Hypothalamus (tissue), 51 donors: ENCODE measurements around the gene SMC5.

Source experiments
- DNase-seq, 51 donors: peaks; one replicate each; lab custom pipeline; 2025; lab: John Stamatoyannopoulos, UW

SMC5 gene

DNA sequence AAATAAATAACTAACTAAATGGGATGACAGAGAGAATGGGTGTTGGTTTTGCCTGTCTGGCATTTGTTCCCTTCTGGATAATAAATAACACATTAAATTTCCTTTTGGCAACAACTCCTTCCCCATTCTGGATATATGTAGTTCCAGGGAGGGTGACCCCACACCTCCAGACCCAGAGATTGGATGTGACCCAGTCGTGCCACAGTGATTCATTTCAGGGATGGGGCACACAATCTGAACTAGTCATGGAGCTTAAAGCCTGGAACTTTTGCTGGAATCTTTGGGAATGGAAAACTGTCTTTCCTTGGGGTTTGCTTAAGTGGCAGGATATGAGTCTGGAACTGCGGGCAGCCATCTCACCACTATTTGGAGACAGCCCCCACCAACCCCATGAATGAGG lies 144.4 kb downstream of the SMC5 start:
- DNase-seq: no peak

GRCh38 chr9:70403618-70404025 lies 144.8 kb downstream of the SMC5 start:
- DNase-seq: no peak

DNA sequence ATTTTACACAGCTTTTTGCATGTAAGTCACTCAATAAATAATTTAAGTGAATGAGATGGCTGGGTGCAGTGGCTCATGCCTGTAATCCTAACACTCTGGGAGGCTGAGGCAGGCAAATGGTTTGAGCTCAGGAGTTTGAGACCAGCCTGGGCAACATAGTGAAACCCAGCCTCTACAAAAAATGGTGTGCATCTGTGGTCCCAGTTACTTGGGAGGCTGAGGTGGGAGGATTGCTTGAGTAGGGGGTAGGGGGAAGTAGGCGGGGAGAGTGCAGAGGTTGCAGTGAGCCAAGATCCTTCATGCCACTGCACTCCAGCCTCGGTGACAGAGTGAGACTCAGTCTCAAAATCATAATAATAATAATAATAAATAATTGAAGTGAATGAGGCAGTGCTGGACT lies 145.5 kb downstream of the SMC5 start:
- DNase-seq: no peak
